H4 (cell line): ENCODE data around the gene PDXK. TPM values are rescaled to one million over a fixed set of nuclear protein-coding genes. Genes with fewer than 3 reads are reported as not detected.
A peak's percentile ranks its signal among the peaks of the same experiment; 100 is the strongest.

Source experiments
- DNase-seq: peaks from one replicate; pipeline ENCODE4 v3.0.0-alpha.2; 2015; ENCODE audit warnings: low spot score
- total RNA-seq: library from RNA; depleted of rRNA; stranded (reverse); fragments of >200 nt; shearing (Covaris generic); gene quantifications from 2 replicates; pipeline ENCODE4 v1.2.3, GENCODE V29; 2014

Gene PDXK
- total RNA-seq, 1 experiment from 2014 or later = 107 TPM

- DNase-seq = no peak
These were observed 43.6 kb downstream of the PDXK start for GRCh38 chr21:43762303-43763128.

GRCh38 chr21:43763901-43764523 lies 45.1 kb downstream of the PDXK start:
- no peak for DNase-seq

DNA sequence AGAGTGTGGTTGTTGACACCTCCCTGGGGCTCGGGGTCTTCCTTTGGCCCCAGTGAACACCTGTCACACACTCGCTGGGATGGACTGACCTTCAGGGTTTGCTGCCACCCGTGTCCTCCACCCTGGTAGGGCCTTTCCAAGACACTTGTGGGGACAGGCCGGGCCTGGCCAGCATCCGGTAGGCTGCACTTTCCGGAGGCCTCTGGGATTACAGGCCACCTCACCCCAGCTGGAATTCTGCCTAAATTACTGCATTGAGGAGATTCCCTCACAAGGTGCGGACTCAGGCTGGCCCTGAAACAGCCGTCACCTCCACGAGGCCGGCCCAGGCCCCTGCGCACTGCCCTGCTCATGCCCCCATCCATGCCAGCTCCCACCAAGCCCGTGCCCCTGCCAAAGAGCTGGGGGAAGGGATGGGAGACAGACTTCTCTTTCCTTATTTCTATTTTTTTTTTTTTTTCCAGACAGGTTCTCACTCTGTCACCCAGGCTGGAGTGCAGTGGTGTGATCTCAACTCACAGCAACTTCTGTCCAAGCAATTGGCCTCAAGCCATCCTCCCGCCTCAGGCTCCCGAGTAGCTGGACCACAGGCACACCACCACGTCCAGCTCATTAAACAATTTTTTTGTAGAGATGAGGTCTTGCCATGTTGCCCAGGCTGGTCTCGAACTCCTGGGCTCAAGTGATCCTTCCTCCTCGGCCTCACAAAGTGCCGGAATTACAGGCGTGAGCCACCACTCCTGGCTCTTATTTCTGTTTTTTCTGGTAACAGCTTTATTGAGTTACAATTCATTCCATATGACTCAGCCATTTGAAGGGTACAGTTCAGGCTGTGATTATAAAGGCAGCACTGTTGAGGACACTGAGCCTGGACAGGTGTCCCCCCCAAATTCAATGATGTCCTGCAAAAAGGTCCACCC lies 45.9 kb downstream of the PDXK start:
- DNase-seq = no peak

- no peak for DNase-seq
These were observed 48.0 kb downstream of the PDXK start for GRCh38 chr21:43766734-43767497.

DNA sequence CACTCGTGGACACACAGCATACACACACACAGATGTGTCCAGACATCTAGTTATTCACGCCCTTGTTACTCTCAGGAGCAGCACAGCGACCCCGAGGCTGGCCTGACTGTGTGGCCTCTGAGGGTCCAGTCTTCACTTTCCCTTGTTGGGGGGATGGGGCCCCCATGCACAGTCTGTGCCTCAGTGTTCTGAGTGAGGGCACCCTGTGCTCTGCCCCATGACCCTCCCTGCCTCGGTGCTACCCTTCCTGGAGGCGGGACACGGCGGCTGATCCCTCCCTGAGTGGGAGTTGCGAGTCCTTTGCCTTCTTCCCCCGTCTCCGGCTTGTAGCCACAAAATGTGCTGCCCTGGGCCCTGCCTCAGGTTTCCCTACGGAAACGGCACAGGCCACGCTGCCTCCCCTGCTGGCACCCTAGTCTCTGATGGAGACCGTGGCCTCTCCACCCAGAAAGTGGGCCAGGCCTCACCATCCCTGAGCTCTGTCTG lies 48.6 kb downstream of the PDXK start:
- DNase-seq = no peak

- DNase-seq = peak; percentile 76
These were observed 49.3 kb downstream of the PDXK start for GRCh38 chr21:43767984-43768867.

DNA sequence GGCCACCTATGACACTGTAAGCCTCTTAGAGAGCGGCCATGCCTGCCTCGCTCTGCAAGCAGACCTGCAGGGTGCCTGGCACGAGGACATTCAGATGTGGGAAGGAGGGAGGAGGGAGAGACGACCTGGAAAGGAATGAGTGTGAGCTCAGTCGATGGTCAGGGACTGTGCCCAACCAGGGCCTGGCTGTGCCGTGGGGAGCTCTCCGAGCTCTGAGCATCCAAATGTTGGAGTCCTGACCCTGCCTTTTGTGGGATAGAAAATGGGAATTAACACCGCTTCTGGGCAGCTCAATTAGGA lies 49.9 kb downstream of the PDXK start:
- no peak for DNase-seq

DNA sequence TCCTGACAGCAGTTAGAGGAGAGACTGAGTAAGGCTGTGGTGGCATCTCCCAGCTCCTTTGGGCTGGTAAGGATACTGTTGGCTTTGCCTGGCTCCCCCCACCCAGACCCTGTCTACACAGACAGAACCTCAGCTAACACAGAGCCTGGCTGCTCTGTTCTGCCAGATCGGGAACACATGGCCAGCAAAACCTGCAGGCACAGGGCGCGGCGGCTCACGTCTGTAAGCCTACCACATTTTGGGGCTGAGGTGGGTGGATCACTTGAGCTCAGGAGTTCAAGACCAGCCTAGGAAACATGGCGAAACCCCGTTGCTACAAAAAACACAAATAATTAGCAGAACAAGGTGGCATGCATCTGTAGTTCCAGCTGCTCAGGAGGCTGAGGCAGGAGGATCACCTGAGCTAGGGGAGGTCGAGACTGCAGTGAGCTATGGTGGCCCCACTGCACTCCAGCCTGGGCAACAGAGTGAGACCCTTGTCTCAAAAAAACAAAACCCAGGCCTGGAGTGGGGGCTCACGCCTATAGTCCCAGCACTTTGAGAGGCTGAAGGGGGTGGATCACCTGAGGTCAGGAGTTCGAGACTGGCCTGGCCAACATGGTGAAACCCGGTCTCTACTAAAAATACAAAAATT lies 50.5 kb downstream of the PDXK start:
- DNase-seq = no peak

GRCh38 chr21:43770066-43770655 lies 51.2 kb downstream of the PDXK start:
- no peak for DNase-seq

GRCh38 chr21:43771199-43771675 lies 52.3 kb downstream of the PDXK start:
- no peak for DNase-seq

DNA sequence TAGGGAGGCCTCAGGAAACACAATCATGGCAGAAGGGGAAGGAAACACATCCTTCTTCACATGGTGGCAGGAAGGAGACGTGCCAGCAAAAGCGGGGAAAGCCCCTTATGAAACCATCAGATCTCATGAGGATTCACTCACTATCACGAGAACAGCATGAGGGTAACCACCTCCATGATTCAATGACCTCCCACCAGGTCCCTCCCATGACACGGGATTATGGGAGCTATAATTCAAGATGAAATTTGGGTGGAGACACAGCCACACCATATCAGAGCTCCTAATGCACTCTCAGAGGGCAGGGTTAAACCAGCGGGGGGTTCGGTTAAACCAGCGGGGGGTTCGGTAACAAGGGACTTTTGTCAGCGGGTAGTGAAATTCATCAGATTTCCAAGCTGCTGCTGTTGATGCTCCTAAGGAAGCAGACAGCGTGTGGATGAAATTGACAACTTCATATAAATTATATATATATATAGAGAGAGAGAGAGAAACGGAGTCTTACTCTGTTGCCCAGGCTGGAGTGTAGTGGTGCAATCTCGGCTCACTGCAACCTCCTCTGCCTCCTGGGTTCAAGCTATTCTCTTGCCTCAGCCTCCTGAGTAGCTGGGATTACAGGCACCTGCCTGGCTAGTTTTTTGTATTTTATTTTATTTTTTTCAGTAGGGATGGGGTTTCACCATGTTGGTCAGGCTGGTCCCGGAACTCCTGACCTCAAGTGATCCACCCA lies 52.9 kb downstream of the PDXK start:
- DNase-seq = no peak

- DNase-seq = no peak
These were observed 53.5 kb downstream of the PDXK start for GRCh38 chr21:43772425-43772821.

- no peak for DNase-seq
These were observed 55.2 kb downstream of the PDXK start for GRCh38 chr21:43774163-43774562.

- DNase-seq = no peak
These were observed 56.3 kb downstream of the PDXK start for GRCh38 chr21:43775190-43775589.

- peak; percentile 70 for DNase-seq
These were observed 57.0 kb downstream of the PDXK start, which contains the start of gene CSTB for GRCh38 chr21:43775795-43776430. CSTB (minus strand) TSS chr21:43776308; CDS start chr21:43776269, 39 bp downstream.

DNA sequence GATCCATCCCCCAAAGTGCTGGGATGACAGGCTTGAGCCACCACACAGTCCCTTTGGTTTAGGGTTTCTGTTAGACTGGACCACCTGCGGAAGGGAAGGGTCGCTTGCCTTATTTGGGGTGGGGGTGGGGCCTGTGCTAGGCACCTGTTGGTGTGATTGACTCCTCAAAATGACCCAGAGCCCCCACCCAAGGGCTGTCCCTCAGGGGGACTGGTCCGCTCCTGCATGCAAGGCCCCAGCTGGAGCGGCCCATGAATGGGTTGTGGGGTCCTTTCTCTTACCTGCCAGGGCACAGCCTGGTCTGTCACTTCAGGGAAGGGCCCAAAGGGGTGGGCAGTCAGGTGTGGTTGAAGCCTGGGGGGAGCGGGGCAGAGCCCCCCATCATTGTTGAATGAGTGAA lies 59.0 kb downstream of the PDXK start:
- no peak for DNase-seq

DNA sequence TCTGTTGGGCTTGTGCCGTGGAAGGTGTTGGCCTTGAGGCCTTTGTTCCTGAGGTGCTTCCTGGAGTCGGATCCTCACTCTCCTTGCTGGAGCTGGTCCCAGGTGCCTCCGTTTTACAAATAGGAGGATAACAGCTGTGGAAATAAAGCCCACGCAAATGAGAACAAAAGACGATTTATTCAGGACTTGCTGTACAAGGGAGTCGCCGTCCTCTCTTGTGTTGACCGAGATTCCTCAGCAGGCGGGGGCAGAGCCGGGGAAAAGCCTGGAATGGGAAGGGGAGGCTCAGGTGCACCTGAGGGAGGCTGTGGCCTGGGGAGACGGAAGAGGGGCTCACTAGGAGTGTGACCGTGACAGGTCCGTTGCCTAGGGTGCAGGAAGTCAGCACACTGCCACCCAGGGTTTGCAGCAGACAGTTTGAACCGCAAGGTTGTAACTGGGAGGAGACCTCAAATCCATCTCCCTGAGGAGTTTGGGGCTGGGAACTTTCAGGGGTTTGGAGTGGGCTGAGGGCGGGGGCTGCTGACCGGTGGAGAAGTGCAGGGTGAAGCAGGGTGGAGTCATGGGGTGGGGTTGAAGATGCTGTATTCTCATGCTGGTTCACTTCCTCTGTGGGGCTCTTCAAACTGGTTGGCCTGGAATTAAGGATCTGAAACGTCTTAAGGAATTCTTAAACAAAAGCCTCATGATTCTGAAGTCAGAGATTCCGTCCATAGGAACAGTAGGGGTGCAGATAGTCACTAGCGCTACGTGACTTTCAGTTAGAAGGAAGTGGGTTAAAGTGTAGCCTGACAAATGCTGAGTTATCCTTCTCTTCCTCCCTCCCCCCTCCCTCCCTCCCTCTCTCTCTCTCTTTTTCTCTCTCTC lies 59.8 kb downstream of the PDXK start:
- no peak for DNase-seq
